Transverse colon (tissue), 4 donors: Measurements from ENCODE around the gene PTPRS. TPM values are rescaled to one million over a fixed set of nuclear protein-coding genes. Genes with fewer than 3 reads are reported as not detected.
"Not testable (repeated sequence)": the region's sequence is repeated elsewhere in the genome, so short reads cannot be mapped to it uniquely, and the experiment has no call there.

Experiments
- DNase-seq: peaks from one replicate; pipeline ENCODE4 v3.0.0-alpha.2; 2019
- H3K27ac ChIP-seq, 4 donors: fragments of 200-600 bp; sonication (generic); 2 replicates each; pipeline ENCODE4 v1.5.1; 2016 to 2018; ENCODE audit warnings: inconsistent platforms in 4 of 4
- H3K27me3 ChIP-seq: fragments of 200-600 bp; sonication (generic); 2 replicates; pipeline ENCODE4 v1.5.1; 2017; ENCODE audit warnings: inconsistent platforms
- H3K36me3 ChIP-seq, 4 donors: fragments of 200-600 bp; sonication (generic); 2 replicates each; pipeline ENCODE4 v1.5.1; 2017 to 2019; ENCODE audit warnings: inconsistent platforms in 4 of 4
- H3K4me1 ChIP-seq, 4 donors: fragments of 200-600 bp; sonication (generic); 2 replicates each; pipeline ENCODE4 v1.5.1; 2017 to 2020; ENCODE audit warnings: inconsistent platforms in 4 of 4
- H3K4me3 ChIP-seq, 4 donors: fragments of 200-600 bp; sonication (generic); 1 replicate in 1 of 4; 2 replicates in 3 of 4; pipeline versions ENCODE4 v1.5.1 to v1.6.1; 2017 to 2019; ENCODE audit warnings: inconsistent platforms in 4 of 4
- H3K9me3 ChIP-seq, 2 donors: fragments of 200-600 bp; sonication (generic); 2 replicates each; pipeline ENCODE4 v1.5.1; 2017 to 2019; ENCODE audit warnings: inconsistent platforms in 2 of 2
- EP300 ChIP-seq: sonication (generic); formaldehyde crosslinking; IDR thresholded peaks from one replicate; pipeline ENCODE4 v1.6.1; 2017; ENCODE audit warnings: antibody characterized with exemption, low read depth
- POLR2A ChIP-seq: fragments of 450-650 bp; IDR thresholded peaks from one replicate; pipeline ENCODE4 v1.6.1; 2016; ENCODE audit warnings: antibody characterized with exemption, mild to moderate bottlenecking, moderate library complexity
- POLR2AphosphoS5 ChIP-seq, 3 donors: sonication (generic); formaldehyde crosslinking; IDR thresholded peaks; one replicate each; pipeline ENCODE4 v1.6.1; 2016; ENCODE audit warnings: antibody characterized with exemption in 3 of 3
- WGBS, 2 donors: methylation state at CpG; one replicate each; pipeline ENCODE4 v1.1.5; 2018; ENCODE audit warnings: low coverage in 1 of 2; 5-methylcytosine and 5-hydroxymethylcytosine counted together
- in situ Hi-C, 4 donors: fragments of 200-750 bp; cut with MboI; loops; one replicate each; pipeline versions ENCODE4 v1.15.0 to v1.15.1; 2017; ENCODE audit warnings: low sequenced_read_pairs in 3 of 4, low pct_ligation_motif_present in 1 of 4, low pct_unique_long_range_greater_than_20kb in 1 of 4
- intact Hi-C: fragments of 100-400 bp; cut with DNase I; formaldehyde crosslinking; loops from one replicate; pipeline ENCODE4 v1.15.1; 2023; ENCODE audit warnings: low total_unique reads
- total RNA-seq, 4 donors: library from RNA; depleted of rRNA; stranded (reverse); fragments of >200 nt; gene quantifications; one replicate each; pipeline ENCODE4 v1.1.0, GENCODE V29; 2016
- TF ChIP-seq, protein P1 (sequence below), 5 experiments: fragments of 200-600 bp in 3 of 5; fragments of 450-650 bp in 2 of 5; sonication (generic) in 3 of 5; IDR thresholded peaks; 1 replicate in 2 of 5; 2 replicates in 3 of 5; pipeline ENCODE4 v1.5.1; 2016 to 2017; ENCODE audit warnings: antibody characterized with exemption in 5 of 5, inconsistent platforms in 3 of 5, mild to moderate bottlenecking in 2 of 5, moderate library complexity in 1 of 5

The PTPRS gene
- total RNA-seq, 4 donors from 2014 or later: 38.3 to 91.5 (median 58.5) TPM

DNA sequence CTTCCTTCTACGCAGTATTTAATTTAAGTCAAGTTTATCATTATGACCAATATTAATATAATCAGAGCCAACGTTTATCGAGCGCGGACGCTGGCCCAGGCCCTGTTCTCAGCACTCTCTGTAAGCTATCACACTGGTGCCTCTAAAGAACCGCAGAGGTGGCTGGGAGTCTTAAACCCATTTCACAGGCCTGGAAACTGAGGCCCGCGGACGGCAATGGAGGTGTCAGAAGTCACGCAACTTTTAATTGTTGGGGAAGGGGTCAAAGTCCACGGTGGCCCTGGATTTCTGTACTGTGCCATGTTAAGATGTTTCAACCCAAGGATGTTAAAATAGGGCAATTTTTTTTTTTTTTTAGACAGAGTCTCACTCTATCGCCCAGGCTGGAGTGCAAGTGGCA, 8.8 kb downstream of the PTPRS start:
- intact Hi-C loops: no loop called here
- in situ Hi-C loops: no loop called here
- H3K4me1 ChIP-seq: no peaks in the 10 kb centered on the region
- no peaks in the 10 kb centered on the region for H3K9me3 ChIP-seq
- H3K36me3 ChIP-seq: no peaks in the 10 kb centered on the region
- DNase-seq: no peak
- TF ChIP-seq POLR2AphosphoS5 (IDR thresholded peaks at IDR 0.05): no peak
- TF ChIP-seq, protein P1, sequence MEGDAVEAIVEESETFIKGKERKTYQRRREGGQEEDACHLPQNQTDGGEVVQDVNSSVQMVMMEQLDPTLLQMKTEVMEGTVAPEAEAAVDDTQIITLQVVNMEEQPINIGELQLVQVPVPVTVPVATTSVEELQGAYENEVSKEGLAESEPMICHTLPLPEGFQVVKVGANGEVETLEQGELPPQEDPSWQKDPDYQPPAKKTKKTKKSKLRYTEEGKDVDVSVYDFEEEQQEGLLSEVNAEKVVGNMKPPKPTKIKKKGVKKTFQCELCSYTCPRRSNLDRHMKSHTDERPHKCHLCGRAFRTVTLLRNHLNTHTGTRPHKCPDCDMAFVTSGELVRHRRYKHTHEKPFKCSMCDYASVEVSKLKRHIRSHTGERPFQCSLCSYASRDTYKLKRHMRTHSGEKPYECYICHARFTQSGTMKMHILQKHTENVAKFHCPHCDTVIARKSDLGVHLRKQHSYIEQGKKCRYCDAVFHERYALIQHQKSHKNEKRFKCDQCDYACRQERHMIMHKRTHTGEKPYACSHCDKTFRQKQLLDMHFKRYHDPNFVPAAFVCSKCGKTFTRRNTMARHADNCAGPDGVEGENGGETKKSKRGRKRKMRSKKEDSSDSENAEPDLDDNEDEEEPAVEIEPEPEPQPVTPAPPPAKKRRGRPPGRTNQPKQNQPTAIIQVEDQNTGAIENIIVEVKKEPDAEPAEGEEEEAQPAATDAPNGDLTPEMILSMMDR (IDR thresholded peaks at IDR 0.05): no peak
- TF ChIP-seq EP300: no peak
- H3K4me3 ChIP-seq: no peak overlapping the region
- peaks cover 23% of the 10 kb centered on the region for H3K27me3 ChIP-seq
- no peak overlapping the region for H3K27ac ChIP-seq
- WGBS, 2 donors: 78 to 91% methylated on average over 9 to 13 of the region's 13 CpGs

DNA sequence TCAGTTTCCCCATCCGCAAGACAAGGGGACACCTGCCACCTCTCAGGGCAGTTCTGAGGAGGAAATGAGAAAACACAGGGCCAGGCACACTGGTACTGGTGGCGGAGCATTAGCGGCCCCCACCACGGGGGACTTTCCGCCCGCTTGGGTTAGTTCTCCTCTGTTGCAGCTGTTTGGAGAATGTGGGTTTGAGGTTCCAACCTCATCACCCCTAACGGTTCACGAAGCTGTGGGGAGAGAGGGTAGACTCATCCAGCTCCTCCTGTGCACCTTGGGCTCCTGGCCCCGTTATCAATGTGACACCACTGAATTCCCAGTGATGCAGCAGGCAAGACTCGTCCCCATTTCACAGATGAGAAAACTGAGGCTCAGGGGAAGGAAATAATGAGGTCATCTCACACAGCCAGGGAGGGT, 10.3 kb downstream of the PTPRS start:
- in situ Hi-C loops: no loop called here
- intact Hi-C loops: no loop called here

DNA sequence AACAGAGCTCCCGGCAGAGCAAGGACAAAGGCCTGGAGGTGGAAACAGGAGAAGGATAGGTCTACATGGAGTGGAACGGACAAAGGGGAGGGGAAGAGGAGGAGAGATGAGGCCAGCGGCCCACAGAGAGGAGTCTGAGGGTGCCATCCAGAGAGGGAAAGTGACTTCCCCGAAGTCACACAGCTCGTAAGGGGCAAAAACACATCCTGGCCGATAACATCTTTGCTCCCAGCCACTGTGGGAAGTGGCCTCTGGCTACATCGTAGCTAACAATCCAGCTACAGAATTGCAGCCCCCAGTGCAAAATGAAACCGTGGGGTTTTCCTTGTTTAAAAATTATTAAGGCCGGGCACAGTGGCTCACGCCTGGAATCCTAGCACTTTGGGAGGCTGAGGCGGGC, 11.5 kb downstream of the PTPRS start:
- Histone ChIP-seq H3K9me3 (no peaks in the 10 kb centered on the region), H3K27ac (no peak overlapping the region), H3K36me3 (no peaks in the 10 kb centered on the region), H3K4me3 (no peak overlapping the region), H3K27me3 (no peaks in the 10 kb centered on the region), H3K4me1 (no peaks in the 10 kb centered on the region)
- intact Hi-C loops (no loop called here), in situ Hi-C loops (no loop called here)
- no peak for TF ChIP-seq EP300
- WGBS, 2 donors: 50 to 81% methylated on average over 3 to 11 of the region's 11 CpGs
- no peak for DNase-seq

More for the DNA sequence above, 10.3 kb downstream of the PTPRS start:
- H3K9me3 ChIP-seq: no peaks in the 10 kb centered on the region
- TF ChIP-seq EP300 (no peak), POLR2A (no peak)
- no peak overlapping the region for H3K4me3 ChIP-seq
- no peak for DNase-seq
- peaks cover 9% of the 10 kb centered on the region for H3K27me3 ChIP-seq
- H3K36me3 ChIP-seq: no peaks in the 10 kb centered on the region
- H3K4me1 ChIP-seq: no peaks in the 10 kb centered on the region
- H3K27ac ChIP-seq: no peak overlapping the region
- WGBS, 2 donors: 70% methylated on average over 10 of the region's 10 CpGs; no CpG with 5 or more reads in 1 of the 2 donors

DNA sequence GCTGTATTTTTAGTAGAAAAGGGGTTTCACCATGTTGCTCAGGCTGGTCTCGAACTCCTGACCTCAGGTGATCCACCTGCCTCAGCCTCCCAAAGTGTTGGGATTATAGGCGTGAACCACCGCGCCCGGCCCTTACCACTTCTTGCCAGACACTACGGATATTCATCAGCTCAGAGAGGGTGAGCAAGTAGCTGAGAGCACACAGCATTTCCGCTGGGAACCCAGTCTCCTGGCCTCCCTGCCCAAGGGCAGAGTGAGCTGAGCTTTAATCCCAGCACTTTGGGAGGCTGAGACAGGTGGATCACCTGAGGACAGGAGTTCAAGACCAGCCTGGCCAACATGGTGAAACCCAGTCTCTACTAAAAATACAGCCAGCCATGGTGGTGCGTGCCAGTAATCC, 12.2 kb downstream of the PTPRS start:
- H3K36me3 ChIP-seq: not testable (repeated sequence)

DNA sequence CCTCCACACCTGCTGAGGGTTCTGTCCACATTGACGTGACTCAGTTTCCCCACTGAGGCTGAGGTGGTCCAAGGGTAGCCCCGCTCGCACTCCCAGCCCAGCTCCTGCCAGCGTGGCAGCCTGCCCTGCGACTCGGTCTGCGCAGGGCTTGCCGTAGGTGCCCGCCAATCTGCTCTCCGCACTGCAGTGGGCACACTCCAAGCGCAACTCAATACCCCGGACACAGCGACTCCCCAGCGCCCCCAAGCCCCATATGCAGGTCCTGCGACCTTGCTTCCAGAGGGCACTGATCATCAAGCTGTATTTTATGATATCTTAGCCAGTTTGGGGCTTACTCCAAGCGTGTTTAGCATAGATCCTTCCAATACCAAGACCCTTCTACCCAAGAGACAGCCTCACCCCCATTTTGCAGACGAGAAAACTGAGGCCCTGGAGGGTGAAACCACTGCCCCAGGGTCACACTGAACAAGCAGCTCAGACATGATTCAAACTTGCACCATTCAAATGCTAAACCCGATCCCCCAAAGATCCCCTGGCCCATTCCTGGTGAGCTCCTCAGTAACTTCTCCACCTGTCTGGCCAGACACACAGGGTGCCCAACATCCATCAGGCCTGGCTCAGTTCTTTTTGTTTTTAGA, 13.5 kb downstream of the PTPRS start:
- no peak for DNase-seq
- peaks cover 4% of the 10 kb centered on the region for H3K27me3 ChIP-seq
- no peaks in the 10 kb centered on the region for H3K9me3 ChIP-seq
- in situ Hi-C loops (no loop called here), intact Hi-C loops (no loop called here)
- WGBS, 2 donors: 57 to 77% methylated on average over 2 to 17 of the region's 18 CpGs
- TF ChIP-seq EP300 (no peak), POLR2A (no peak), POLR2AphosphoS5 (IDR thresholded peaks at IDR 0.05) (no peak)
- H3K4me1 ChIP-seq: peaks cover 0 to 4% (median 0%) of the 10 kb centered on the region in 4 donors
- no peaks in the 10 kb centered on the region for H3K36me3 ChIP-seq
- no peak overlapping the region for H3K4me3 ChIP-seq
- H3K27ac ChIP-seq: no peak overlapping the region

More for the DNA sequence above, 12.2 kb downstream of the PTPRS start:
- DNase-seq, H3K4me1 ChIP-seq, H3K27ac ChIP-seq, in situ Hi-C loops, H3K27me3 ChIP-seq, H3K9me3 ChIP-seq, intact Hi-C loops, H3K4me3 ChIP-seq: not testable (repeated sequence)
- WGBS, 2 donors: 93% methylated on average over 8 of the region's 8 CpGs; no CpG with 5 or more reads in 1 of the 2 donors

DNA sequence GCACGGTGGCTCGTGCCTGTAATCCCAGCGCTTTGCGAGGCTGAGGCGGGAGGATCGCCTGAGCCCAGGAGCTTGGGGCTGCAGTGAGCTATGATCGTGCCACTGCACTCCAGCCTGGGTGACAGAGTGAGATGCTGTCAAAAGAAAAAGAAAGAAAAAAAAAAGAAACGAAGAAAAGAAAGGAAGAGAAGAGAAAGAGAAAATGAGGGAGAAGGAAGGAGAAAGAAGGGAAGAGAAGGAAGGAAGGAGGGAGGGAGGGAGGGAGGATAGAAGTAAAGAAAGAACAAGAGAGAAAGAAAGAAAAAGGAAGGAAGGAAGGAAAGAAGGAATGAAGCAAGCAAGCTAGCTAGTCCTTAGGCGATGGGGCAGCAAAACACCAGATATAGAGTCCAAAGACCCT, 14.1 kb downstream of the PTPRS start:
- Histone ChIP-seq H3K27ac (no peak overlapping the region), H3K4me3 (no peak overlapping the region), H3K4me1 (peaks cover 0 to 5% (median 0%) of the 10 kb centered on the region in 4 donors), H3K36me3 (no peaks in the 10 kb centered on the region), H3K27me3 (peaks cover 10% of the 10 kb centered on the region), H3K9me3 (no peaks in the 10 kb centered on the region)
- DNase-seq: no peak
- WGBS, 2 donors: 43 to 63% methylated on average over 2 to 9 of the region's 9 CpGs
- in situ Hi-C loops (no loop called here), intact Hi-C loops (no loop called here)
- TF ChIP-seq, protein P1 (IDR thresholded peaks at IDR 0.05): no peak
- TF ChIP-seq EP300 (no peak), POLR2A (no peak), POLR2AphosphoS5 (IDR thresholded peaks at IDR 0.05) (no peak)
